Erythroblast (primary cell): ENCODE results near the gene NDUFS1.

Source experiments
- GATA1 ChIP-seq: IDR thresholded peaks from 2 replicates; pipeline ENCODE4 v1.6.1; 2011; ENCODE audit warnings: low read depth, mild to moderate bottlenecking, control low read depth, low read length, moderate library complexity
- POLR2A ChIP-seq: IDR thresholded peaks from 2 replicates; pipeline ENCODE4 v1.6.1; 2011; ENCODE audit warnings: mild to moderate bottlenecking, low read length

DNA sequence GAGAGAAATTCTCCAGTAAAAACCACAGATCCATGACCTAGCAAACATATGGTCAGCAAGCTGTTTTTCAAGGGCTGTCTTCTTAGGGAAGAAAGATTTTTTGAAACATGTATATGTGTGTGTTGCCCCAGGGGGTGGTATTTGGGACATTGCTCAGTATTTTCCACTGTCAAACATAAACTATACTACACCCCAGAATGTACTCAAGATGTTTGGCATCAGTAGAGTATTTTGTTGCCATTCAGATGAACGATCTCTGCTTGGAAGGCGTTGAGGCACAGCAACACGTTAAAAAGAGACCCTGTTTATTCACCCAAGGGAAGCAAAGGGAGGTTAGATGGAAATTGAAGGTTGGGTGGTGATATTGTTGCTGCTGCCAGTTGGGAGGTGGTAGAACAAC, 30.4 kb upstream of the NDUFS1 start:
- TF ChIP-seq POLR2A (no peak), GATA1 (no peak)
